Muscle layer of duodenum (tissue), 2 donors: ENCODE measurements around the gene LSAMP.
"Not testable (repeated sequence)": the region's sequence is repeated elsewhere in the genome, so short reads cannot be mapped to it uniquely, and the experiment has no call there.

Experiments
- H3K27ac ChIP-seq: one replicate; pipeline ENCODE4 v1.7.0; 2013; ENCODE audit warnings: mild to moderate bottlenecking, low read length
- H3K27me3 ChIP-seq: one replicate; pipeline ENCODE4 v1.7.0; 2013; ENCODE audit warnings: low read depth, mild to moderate bottlenecking, control low read depth, low read length
- H3K36me3 ChIP-seq, 2 donors: one replicate each; pipeline ENCODE4 v1.7.0; 2013; ENCODE audit warnings: low read length in 2 of 2, control low read depth in 1 of 2, mild to moderate bottlenecking in 1 of 2; ENCODE audit not compliant: insufficient read depth in 2 of 2, control insufficient read depth in 1 of 2
- H3K4me1 ChIP-seq, 2 donors: one replicate each; pipeline ENCODE4 v1.7.0; 2013; ENCODE audit warnings: low read length in 2 of 2, mild to moderate bottlenecking in 2 of 2, control low read depth in 1 of 2, moderate library complexity in 1 of 2; ENCODE audit not compliant: insufficient read depth in 2 of 2, control insufficient read depth in 1 of 2
- H3K4me3 ChIP-seq, 2 donors: one replicate each; pipeline ENCODE4 v1.7.0; 2013; ENCODE audit warnings: low read length in 2 of 2, low read depth in 1 of 2, mild to moderate bottlenecking in 1 of 2
- H3K9me3 ChIP-seq, 2 donors: one replicate each; pipeline ENCODE4 v1.7.0; 2013; ENCODE audit warnings: low read length in 2 of 2, control low read depth in 1 of 2, mild to moderate bottlenecking in 1 of 2; ENCODE audit not compliant: control insufficient read depth in 1 of 2
- donor health status: healthy.

The LSAMP gene

DNA sequence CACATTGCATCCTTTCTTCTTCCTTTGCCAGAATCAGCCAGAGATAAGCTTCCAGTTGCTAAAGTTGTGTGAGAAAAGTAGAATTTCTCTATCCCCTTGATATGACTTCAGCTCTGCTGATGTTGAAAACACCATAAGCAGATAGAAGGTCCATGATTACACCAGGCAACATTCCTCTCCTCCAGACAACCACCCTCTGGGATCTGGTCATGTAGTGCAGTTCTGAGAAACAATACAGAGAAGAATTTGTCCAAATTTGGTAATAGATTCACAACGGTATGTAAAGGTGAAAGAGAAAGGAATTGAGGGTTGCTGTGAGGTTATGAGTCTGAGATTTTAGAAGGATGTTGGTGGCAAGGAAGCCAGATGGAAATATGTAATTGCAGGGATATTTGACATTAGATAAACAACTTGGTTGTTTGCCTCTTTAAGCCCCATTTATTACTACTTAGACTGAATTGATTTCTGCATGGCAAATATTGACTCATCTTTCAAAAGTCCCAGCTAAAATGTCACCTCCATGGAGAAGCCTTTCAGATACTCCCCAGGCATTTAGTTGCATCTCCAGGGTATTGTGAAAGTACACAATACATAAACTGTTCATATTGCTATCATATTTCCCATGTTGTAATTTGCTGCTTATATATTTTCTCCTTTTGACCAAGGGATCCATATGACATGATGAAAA is 687.1 kb downstream of the LSAMP start:
- H3K27me3 ChIP-seq, result no peaks in the 10 kb centered on the region
- no peak overlapping the region for H3K27ac ChIP-seq
- H3K4me1 ChIP-seq, result no peaks in the 10 kb centered on the region
- no peaks in the 10 kb centered on the region for H3K36me3 ChIP-seq
- H3K9me3 ChIP-seq, result no peaks in the 10 kb centered on the region
- H3K4me3 ChIP-seq, result no peak overlapping the region

DNA sequence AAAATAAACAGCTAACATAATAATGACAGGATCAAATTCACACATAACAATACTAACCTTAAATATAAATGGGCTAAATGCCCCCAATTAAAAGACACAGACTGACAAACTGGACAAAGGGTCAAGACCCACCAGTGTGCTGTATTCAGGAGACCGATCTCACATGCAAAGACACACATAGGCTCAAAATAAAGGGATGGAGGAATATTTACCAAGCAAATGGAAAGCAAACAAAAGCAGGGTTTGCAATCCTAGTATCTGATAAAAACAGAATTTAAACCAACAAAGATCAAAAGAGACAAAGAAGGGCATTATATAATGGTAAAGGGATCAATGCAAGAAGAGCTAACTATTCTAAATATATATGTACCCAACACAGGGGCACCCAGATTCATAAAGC is 692.3 kb downstream of the LSAMP start:
- not testable (repeated sequence) for H3K4me3 ChIP-seq, H3K4me1 ChIP-seq, H3K9me3 ChIP-seq, H3K27ac ChIP-seq, H3K36me3 ChIP-seq, H3K27me3 ChIP-seq
